DOHH2 (cell line): ENCODE results near the gene TMTC2.

ENCODE experiments used
- CTCF ChIP-seq: fragments of 200-600 bp; sonication (generic); IDR thresholded peaks from one replicate; pipeline ENCODE4 v1.5.1; 2014; ENCODE audit warnings: antibody characterized with exemption, mild to moderate bottlenecking, low read depth, low read length; ENCODE audit not compliant: poor library complexity, severe bottlenecking
- EZH2phosphoT487 ChIP-seq: fragments of 200-600 bp; sonication (generic); IDR thresholded peaks from 2 replicates; pipeline ENCODE4 v1.6.1; 2017; ENCODE audit warnings: borderline replicate concordance, mild to moderate bottlenecking, antibody characterized with exemption, low read length, moderate library complexity, mixed read lengths

GRCh38 chr12:82682326-82682725 is 4.4 kb upstream of the TMTC2 start:
- no peak for TF ChIP-seq CTCF
- no peak for TF ChIP-seq EZH2phosphoT487
